ENCODE results near the gene YWHAH. TPM values are rescaled to one million over a fixed set of nuclear protein-coding genes. Genes with fewer than 3 reads are reported as not detected.
A peak's percentile ranks its signal among the peaks of the same experiment; 100 is the strongest.

Gene YWHAH
- total RNA-seq, 1 donor = 146 TPM

DNA sequence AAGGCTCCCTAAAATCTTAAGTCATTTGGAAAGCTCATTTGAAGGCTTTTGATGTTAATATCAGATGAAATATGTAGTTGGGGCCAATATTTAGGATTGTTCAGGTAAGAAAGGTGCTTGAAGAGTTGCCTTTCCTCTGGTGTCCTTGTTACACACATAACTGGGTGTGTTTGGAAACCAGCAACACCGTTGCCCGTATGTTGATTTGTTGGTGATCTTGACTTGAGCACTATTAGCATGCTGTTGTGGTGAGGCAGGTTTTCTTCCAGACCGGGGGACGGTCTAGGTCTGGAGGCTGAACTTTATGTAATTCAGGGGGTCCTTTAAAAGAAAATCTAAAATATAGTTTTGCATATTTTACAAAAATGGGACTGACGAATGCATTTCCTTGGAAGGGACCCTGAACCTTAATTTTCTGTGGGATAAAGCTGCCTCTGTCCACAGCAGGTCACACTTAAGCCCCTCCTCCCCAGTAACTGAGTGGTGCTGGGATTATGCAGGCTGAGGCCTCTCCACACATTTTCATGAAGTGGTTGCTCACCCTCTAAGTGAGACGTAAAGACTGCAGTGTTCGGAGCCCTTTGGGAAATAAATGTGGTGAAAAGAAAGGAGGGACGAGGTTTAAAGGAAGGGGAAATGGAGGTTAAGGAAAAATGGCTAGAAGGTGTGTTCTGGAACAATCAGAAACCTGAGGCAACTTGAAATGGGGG lies 1.8 kb downstream of the YWHAH start:
- peak; percentile 62 for DNase-seq (ENCODE audit: insufficient read length, low spot score, missing footprints)
- Histone ChIP-seq H2AFZ (ENCODE audit: low read length) (no peak overlapping the region), H3K27ac (ENCODE audit: low read depth, low read length) (peak overlapping the region; percentile 61), H3K27me3 (ENCODE audit: insufficient read depth, low read length) (no peaks in the 10 kb centered on the region), H3K79me2 (ENCODE audit: insufficient read depth, low read length) (peaks cover 65% of the 10 kb centered on the region), H3K4me3 (ENCODE audit: insufficient read depth, low read length) (peak overlapping the region; percentile 85), H4K20me1 (ENCODE audit: insufficient read depth, low read length) (peaks cover 35% of the 10 kb centered on the region), H3K36me3 (ENCODE audit: insufficient read depth, low read length) (peaks cover 18% of the 10 kb centered on the region), H3K4me2 (ENCODE audit: insufficient read depth, low read length) (peak overlapping the region; percentile 97), H3K4me1 (ENCODE audit: insufficient read depth, low read length) (peaks cover 43% of the 10 kb centered on the region), H3K9me3 (ENCODE audit: low read depth, low read length) (no peaks in the 10 kb centered on the region)
- TF ChIP-seq, protein P1, sequence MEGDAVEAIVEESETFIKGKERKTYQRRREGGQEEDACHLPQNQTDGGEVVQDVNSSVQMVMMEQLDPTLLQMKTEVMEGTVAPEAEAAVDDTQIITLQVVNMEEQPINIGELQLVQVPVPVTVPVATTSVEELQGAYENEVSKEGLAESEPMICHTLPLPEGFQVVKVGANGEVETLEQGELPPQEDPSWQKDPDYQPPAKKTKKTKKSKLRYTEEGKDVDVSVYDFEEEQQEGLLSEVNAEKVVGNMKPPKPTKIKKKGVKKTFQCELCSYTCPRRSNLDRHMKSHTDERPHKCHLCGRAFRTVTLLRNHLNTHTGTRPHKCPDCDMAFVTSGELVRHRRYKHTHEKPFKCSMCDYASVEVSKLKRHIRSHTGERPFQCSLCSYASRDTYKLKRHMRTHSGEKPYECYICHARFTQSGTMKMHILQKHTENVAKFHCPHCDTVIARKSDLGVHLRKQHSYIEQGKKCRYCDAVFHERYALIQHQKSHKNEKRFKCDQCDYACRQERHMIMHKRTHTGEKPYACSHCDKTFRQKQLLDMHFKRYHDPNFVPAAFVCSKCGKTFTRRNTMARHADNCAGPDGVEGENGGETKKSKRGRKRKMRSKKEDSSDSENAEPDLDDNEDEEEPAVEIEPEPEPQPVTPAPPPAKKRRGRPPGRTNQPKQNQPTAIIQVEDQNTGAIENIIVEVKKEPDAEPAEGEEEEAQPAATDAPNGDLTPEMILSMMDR (IDR thresholded peaks at IDR 0.05; ENCODE audit: extremely low read depth, low read depth, low read length) = no peak

- H3K4me3 ChIP-seq (ENCODE audit: insufficient read depth, low read length) = no peak overlapping the region
- no peaks in the 10 kb centered on the region for H3K9me3 ChIP-seq (ENCODE audit: low read depth, low read length)
- peaks cover 47% of the 10 kb centered on the region for H4K20me1 ChIP-seq (ENCODE audit: insufficient read depth, low read length)
- H2AFZ ChIP-seq (ENCODE audit: low read length) = no peak overlapping the region
- peaks cover 76% of the 10 kb centered on the region for H3K79me2 ChIP-seq (ENCODE audit: insufficient read depth, low read length)
- H3K27me3 ChIP-seq (ENCODE audit: insufficient read depth, low read length) = no peaks in the 10 kb centered on the region
- peak overlapping the region; percentile 97 for H3K4me2 ChIP-seq (ENCODE audit: insufficient read depth, low read length)
- peaks cover 18% of the 10 kb centered on the region for H3K36me3 ChIP-seq (ENCODE audit: insufficient read depth, low read length)
- DNase-seq (ENCODE audit: insufficient read length, low spot score, missing footprints) = peak; percentile 44
- H3K4me1 ChIP-seq (ENCODE audit: insufficient read depth, low read length) = peaks cover 54% of the 10 kb centered on the region
- no peak overlapping the region for H3K27ac ChIP-seq (ENCODE audit: low read depth, low read length)
- TF ChIP-seq, protein P1 (IDR thresholded peaks at IDR 0.05; ENCODE audit: extremely low read depth, low read depth, low read length) = peak; percentile 35
These were observed 3.0 kb downstream of the YWHAH start for GRCh38 chr22:31947296-31947695.

DNA sequence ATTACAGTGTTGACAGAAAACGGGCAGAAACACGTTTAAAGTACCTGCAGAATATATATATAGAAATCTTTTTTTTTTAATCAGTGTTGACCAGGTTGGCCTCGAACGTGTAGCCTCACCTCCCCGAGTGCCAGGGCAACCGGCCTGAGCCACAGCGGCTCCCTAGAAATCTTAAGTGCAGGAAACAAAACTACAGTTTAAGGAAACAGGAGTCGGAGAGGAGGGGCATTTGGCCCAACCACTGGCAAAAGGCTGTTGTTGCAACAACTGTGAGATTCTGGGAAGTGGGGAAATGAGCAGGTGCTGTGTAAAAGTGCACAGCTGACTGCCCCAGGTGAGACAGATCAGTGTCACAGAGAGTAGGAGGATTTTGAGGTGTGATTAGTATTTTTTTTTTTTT lies 3.7 kb downstream of the YWHAH start:
- Histone ChIP-seq H3K9me3 (ENCODE audit: low read depth, low read length) (no peaks in the 10 kb centered on the region), H2AFZ (ENCODE audit: low read length) (no peak overlapping the region), H3K79me2 (ENCODE audit: insufficient read depth, low read length) (peaks cover 81% of the 10 kb centered on the region), H3K4me3 (ENCODE audit: insufficient read depth, low read length) (no peak overlapping the region), H3K4me1 (ENCODE audit: insufficient read depth, low read length) (peaks cover 61% of the 10 kb centered on the region), H3K27me3 (ENCODE audit: insufficient read depth, low read length) (no peaks in the 10 kb centered on the region), H3K36me3 (ENCODE audit: insufficient read depth, low read length) (peaks cover 22% of the 10 kb centered on the region), H3K27ac (ENCODE audit: low read depth, low read length) (no peak overlapping the region), H3K4me2 (ENCODE audit: insufficient read depth, low read length) (no peak overlapping the region), H4K20me1 (ENCODE audit: insufficient read depth, low read length) (peaks cover 52% of the 10 kb centered on the region)
- no peak for DNase-seq (ENCODE audit: insufficient read length, low spot score, missing footprints)
- TF ChIP-seq, protein P1 (IDR thresholded peaks at IDR 0.05; ENCODE audit: extremely low read depth, low read depth, low read length) = no peak

DNA sequence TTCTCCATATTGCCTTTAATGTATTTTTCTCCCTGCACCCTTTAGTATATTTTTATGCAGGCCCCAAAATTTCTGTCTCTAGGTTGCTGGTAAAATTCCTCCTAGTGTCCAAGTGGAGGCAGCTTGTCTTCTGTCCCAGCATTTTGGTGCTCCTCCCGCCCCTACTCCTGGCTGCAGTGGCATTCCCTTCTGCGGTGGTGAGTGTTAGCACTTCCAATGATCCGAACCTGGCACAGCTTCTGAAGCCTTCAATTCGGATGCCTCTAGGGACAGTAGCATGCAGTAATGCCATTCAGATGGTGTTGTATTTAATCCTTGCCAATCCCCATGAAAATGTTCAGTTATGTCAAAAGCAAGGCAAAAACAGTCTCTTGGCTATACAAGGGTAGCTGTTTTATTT lies 5.9 kb downstream of the YWHAH start:
- Histone ChIP-seq H3K79me2 (ENCODE audit: insufficient read depth, low read length) (peaks cover 96% of the 10 kb centered on the region), H3K36me3 (ENCODE audit: insufficient read depth, low read length) (peaks cover 29% of the 10 kb centered on the region), H3K27ac (ENCODE audit: low read depth, low read length) (peak overlapping the region; percentile 81), H3K27me3 (ENCODE audit: insufficient read depth, low read length) (no peaks in the 10 kb centered on the region), H4K20me1 (ENCODE audit: insufficient read depth, low read length) (peaks cover 74% of the 10 kb centered on the region), H3K9me3 (ENCODE audit: low read depth, low read length) (no peaks in the 10 kb centered on the region), H2AFZ (ENCODE audit: low read length) (no peak overlapping the region), H3K4me3 (ENCODE audit: insufficient read depth, low read length) (no peak overlapping the region), H3K4me2 (ENCODE audit: insufficient read depth, low read length) (no peak overlapping the region), H3K4me1 (ENCODE audit: insufficient read depth, low read length) (peaks cover 76% of the 10 kb centered on the region)
- DNase-seq (ENCODE audit: insufficient read length, low spot score, missing footprints) = peak; percentile 59
- TF ChIP-seq, protein P1 (IDR thresholded peaks at IDR 0.05; ENCODE audit: extremely low read depth, low read depth, low read length) = no peak

Measured in osteoblast (primary cell).